Measurements from ENCODE around the gene MOGAT1. TPM values are rescaled to one million over a fixed set of nuclear protein-coding genes. Genes with fewer than 3 reads are reported as not detected.

Gene MOGAT1
- total RNA-seq, 1 experiment from 2014 or later: not detected

GRCh38 chr2:222641336-222641735, 30.1 kb upstream of the MOGAT1 start:
- DNase-seq (ENCODE audit: low read depth, low spot score) (no peak), ATAC-seq (no peak)
- ChIA-PET CTCF (no interaction called here), POLR2A (no interaction called here)
- in situ Hi-C loops (cut with HindIII; ENCODE audit: low pct_unique_long_range_greater_than_20kb, low sequenced_read_pairs) (no loop called here), intact Hi-C loops (cut with micrococcal nuclease; ENCODE audit: unreplicated experiment) (no loop called here)
- no peak for TF ChIP-seq POLR2AphosphoS5 (IDR thresholded peaks at IDR 0.05; ENCODE audit: low read depth, low read length)
- no peaks in the 10 kb centered on the region for H3K9me3 ChIP-seq (ENCODE audit: control insufficient read depth, insufficient read depth, low read depth, low read length)
- peaks cover 34% of the 10 kb centered on the region; the same call in 1 of the 2 replicates for H3K36me3 ChIP-seq (ENCODE audit: control insufficient read depth, insufficient read depth, low read length)
- BruUV-seq (replicated peaks): no TSS peak
- no peaks in the 10 kb centered on the region for H3K4me1 ChIP-seq (ENCODE audit: control insufficient read depth, insufficient read depth, low read length)
- H3K4me3 ChIP-seq (ENCODE audit: low read depth in 2 of 2, low read length in 2 of 2): no peak overlapping the region
- H3K27me3 ChIP-seq (ENCODE audit: control insufficient read depth, insufficient read depth, low read length): no peaks in the 10 kb centered on the region
- no peak overlapping the region for H3K27ac ChIP-seq (ENCODE audit: low read length)

- H3K4me3 ChIP-seq (ENCODE audit: low read depth in 2 of 2, low read length in 2 of 2): no peak overlapping the region
- peaks cover 37% of the 10 kb centered on the region; the same call in 1 of the 2 replicates for H3K36me3 ChIP-seq (ENCODE audit: control insufficient read depth, insufficient read depth, low read length)
- in situ Hi-C loops (cut with HindIII; ENCODE audit: low pct_unique_long_range_greater_than_20kb, low sequenced_read_pairs) (no loop called here), intact Hi-C loops (cut with micrococcal nuclease; ENCODE audit: unreplicated experiment) (no loop called here)
- DNase-seq (ENCODE audit: low read depth, low spot score) (no peak), ATAC-seq (no peak)
- no peaks in the 10 kb centered on the region for H3K9me3 ChIP-seq (ENCODE audit: control insufficient read depth, insufficient read depth, low read depth, low read length)
- no TSS peak for BruUV-seq (replicated peaks)
- no peaks in the 10 kb centered on the region for H3K4me1 ChIP-seq (ENCODE audit: control insufficient read depth, insufficient read depth, low read length)
- ChIA-PET CTCF (no interaction called here), POLR2A (no interaction called here)
- no peaks in the 10 kb centered on the region for H3K27me3 ChIP-seq (ENCODE audit: control insufficient read depth, insufficient read depth, low read length)
- H3K27ac ChIP-seq (ENCODE audit: low read length): no peak overlapping the region
- TF ChIP-seq CTCF (IDR thresholded peaks at IDR 0.05): no peak
- no peak for TF ChIP-seq SIN3A (IDR thresholded peaks at IDR 0.05; ENCODE audit: borderline replicate concordance, insufficient read depth, low read depth, low read length)
- TF ChIP-seq TCF7L2 (IDR thresholded peaks at IDR 0.05; ENCODE audit: low read depth, low read length): no peak
- no peak for TF ChIP-seq REST (IDR thresholded peaks at IDR 0.05; ENCODE audit: insufficient read depth in 1 of 2, low read depth in 2 of 2, low read length in 1 of 2)
- no peak for TF ChIP-seq POLR2AphosphoS5 (IDR thresholded peaks at IDR 0.05; ENCODE audit: low read depth, low read length)
Observed at GRCh38 chr2:222643134-222643533, 28.3 kb upstream of the MOGAT1 start.

- no peak overlapping the region for H3K27ac ChIP-seq (ENCODE audit: low read length)
- ATAC-seq (no peak), DNase-seq (ENCODE audit: low read depth, low spot score) (no peak)
- no TSS peak for BruUV-seq (replicated peaks)
- intact Hi-C loops (cut with micrococcal nuclease; ENCODE audit: unreplicated experiment): no loop called here
- ChIA-PET POLR2A (no interaction called here), CTCF (no interaction called here)
- no peaks in the 10 kb centered on the region for H3K9me3 ChIP-seq (ENCODE audit: control insufficient read depth, insufficient read depth, low read depth, low read length)
- no peaks in the 10 kb centered on the region for H3K27me3 ChIP-seq (ENCODE audit: control insufficient read depth, insufficient read depth, low read length)
- H3K36me3 ChIP-seq (ENCODE audit: control insufficient read depth, insufficient read depth, low read length): peaks cover 36% of the 10 kb centered on the region
- in situ Hi-C loops (cut with HindIII; ENCODE audit: low pct_unique_long_range_greater_than_20kb, low sequenced_read_pairs): no loop called here
- no peak overlapping the region for H3K4me3 ChIP-seq (ENCODE audit: low read depth in 2 of 2, low read length in 2 of 2)
- no peak for TF ChIP-seq POLR2AphosphoS5 (IDR thresholded peaks at IDR 0.05; ENCODE audit: low read depth, low read length)
- TF ChIP-seq CTCF (IDR thresholded peaks at IDR 0.05): no peak
- no peak for TF ChIP-seq REST (IDR thresholded peaks at IDR 0.05; ENCODE audit: insufficient read depth in 1 of 2, low read depth in 2 of 2, low read length in 1 of 2)
- no peak for TF ChIP-seq SIN3A (IDR thresholded peaks at IDR 0.05; ENCODE audit: borderline replicate concordance, insufficient read depth, low read depth, low read length)
- no peak for TF ChIP-seq TCF7L2 (IDR thresholded peaks at IDR 0.05; ENCODE audit: low read depth, low read length)
- H3K4me1 ChIP-seq (ENCODE audit: control insufficient read depth, insufficient read depth, low read length): no peaks in the 10 kb centered on the region
Observed at GRCh38 chr2:222646008-222646407, 25.4 kb upstream of the MOGAT1 start.
